C1 segment of cervical spinal cord (tissue), 14 donors: ENCODE results near the gene FXYD6.
A peak's percentile ranks its signal among the peaks of the same experiment; 100 is the strongest.
"Not testable (repeated sequence)": the region's sequence is repeated elsewhere in the genome, so short reads cannot be mapped to it uniquely, and the experiment has no call there.

ENCODE experiments used
- DNase-seq, 14 donors: peaks; one replicate each; lab custom pipeline; 2025; lab: John Stamatoyannopoulos, UW

The FXYD6 gene

DNA sequence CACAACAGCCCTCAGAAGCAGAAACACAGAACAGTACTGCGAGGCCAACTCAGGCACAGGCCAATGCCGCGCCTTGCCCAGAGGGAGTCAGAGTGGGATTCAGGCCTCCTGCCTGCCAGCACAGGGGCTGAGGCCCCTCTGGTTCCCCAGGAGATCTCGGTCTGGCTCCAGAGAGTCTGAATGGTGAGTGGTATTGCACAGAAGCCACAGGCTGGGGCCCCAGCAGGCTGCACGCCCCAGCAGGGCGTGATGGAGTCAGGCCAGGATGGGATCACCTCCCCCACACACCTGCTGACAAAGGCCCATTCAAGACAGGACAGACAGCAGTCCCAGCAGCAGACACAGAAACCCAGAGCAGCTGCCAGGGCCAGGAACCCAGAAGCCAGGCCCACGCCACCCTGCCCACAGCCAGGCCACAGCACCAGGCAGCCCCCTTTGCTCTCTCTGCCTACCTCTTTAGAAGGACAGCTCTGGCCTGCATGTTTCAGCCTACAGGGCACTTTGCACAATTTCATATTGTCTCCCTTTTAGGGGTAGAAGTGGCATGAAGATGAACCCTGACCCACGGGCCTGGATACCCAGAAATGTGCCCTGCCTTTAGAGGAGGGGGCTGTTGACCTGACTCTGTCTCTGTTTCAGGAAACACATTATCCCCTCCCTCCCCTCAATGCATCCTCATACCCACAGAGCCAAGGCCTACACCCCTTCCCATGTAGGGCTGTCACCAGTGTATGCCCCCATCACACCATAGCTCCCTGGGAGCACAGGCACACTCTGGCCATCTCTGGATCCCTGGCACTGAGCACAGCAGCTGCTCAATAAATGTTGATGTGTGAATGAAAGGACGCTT lies 6.1 kb downstream of the FXYD6 start:
- peak in 7 of 14 donors; percentile 26 to 62 (median 45) for DNase-seq

GRCh38 chr11:117869604-117870003 lies 6.9 kb downstream of the FXYD6 start:
- no peak for DNase-seq

DNA sequence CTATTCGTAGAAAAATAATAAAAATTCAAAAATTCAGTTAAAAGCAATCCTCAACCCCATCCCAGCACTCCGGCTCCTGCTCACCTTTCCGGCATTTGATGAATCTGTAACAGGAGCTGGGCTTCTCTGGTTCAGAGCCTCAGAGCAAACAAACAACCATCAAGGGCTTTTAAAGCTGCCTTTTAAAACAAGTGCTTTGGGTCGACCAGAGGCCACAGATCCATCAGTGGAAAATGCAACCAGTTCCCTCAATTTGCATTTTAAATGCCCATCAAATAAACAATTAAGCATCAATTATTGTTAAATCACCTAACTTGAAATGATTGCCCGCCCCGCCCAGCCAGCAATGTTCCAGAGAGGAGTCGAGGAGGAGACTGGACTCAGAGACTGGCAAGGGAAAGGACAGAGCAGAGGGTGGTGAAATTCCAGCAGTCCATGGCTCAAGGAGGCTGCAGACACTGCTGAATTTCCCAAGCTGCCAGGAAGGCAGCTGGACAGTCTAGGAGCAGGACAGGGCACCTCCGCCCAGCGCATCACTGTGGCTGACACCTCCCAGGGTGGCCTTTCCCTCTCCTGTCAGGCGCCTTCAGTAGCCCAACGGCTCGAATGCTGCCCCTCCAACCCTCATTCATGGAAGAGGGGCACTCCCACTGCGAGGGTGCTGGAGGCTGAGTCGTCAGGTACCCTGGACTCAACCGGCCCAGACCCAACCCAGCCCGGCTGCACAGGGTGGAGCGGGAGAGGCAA lies 7.5 kb downstream of the FXYD6 start:
- no peak for DNase-seq

DNA sequence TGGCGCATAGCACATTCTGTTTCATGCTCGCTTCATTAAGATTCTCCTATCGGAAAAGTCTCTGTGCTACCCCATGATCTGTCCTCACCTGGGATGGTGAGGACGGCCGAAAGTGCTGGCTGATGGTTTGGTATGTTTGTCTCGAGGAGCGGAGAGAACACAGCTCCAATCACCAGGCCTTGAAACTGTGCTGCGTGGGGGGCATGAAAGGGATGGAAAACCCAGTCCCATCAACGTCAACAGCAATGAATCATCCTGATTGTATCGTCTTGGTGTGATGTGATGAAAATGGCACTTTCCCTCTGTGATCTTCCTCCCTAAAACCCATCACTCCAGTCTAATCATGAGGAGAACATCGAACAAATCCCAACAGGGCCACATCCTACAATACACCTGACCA lies 8.4 kb downstream of the FXYD6 start:
- DNase-seq, result no peak

- peak in 8 of 14 donors; percentile 27 to 63 (median 38) for DNase-seq
Measured at GRCh38 chr11:117866526-117866925, 9.9 kb downstream of the FXYD6 start.

- DNase-seq, result not testable (repeated sequence)
Measured at GRCh38 chr11:117865546-117865945, 10.9 kb downstream of the FXYD6 start.

DNA sequence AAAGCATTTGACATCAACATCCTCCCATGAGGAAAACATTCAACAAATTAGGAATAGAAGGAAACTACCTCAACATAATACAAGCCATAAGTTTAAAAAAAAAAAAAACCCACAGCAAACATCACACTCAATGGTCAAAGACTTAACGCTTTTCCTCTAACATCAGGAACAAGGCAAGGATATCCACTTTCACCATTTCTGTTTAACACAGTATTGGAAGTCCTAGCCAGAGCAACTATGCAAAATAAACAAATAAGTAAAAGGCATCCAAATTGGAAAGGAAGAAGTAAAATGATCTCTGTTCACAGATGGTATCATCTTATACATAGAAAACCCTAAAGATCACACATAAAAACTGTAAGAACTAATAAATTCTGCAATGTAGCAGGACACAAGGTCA lies 13.1 kb downstream of the FXYD6 start:
- no peak for DNase-seq

- no peak for DNase-seq
Measured at GRCh38 chr11:117862753-117863152, 13.7 kb downstream of the FXYD6 start.

- DNase-seq, result no peak
Measured at GRCh38 chr11:117862019-117862725, 14.3 kb downstream of the FXYD6 start.

DNA sequence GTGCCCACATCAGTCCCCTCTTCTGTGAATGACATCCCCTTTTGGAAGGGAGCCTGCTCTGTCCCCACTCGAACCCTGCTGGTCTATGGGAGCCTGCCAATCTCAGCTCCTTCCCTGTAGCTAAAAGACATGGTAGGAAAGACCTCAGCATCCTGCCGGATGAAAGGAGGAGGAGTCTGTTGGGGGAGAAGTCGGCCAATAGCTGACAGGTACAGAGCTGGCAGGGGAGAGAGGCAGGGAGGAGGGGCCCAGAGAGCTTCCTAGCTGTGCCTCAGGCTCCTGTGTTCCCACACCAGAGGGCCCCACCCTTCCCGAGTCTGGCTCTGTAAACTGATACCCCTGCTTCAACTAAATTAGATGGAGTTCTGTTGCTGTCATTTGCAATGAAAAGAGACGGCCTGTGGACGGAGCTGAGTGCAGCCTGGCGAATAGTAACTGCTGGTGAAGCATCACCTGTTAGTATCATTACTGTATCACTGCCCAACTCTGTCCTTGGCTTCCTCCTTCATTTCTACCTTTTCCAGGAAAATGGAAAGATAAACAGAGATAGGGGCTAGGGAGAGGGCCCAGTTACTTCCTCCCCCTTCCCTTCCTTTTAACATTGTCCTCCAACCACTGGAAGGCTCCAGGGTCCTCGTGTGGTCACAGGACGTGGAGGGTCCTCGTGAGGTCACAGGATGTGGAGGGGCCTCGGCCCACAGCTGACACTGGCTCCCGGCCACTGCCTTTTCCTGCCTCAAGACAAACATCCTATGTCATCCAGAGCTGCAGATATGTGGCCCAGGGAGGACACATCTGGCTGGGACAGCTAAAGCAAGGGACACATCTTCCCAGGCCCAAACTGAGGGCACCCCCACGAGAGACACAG lies 15.1 kb downstream of the FXYD6 start:
- peak in 1 of 14 donors; percentile 74 for DNase-seq

DNA sequence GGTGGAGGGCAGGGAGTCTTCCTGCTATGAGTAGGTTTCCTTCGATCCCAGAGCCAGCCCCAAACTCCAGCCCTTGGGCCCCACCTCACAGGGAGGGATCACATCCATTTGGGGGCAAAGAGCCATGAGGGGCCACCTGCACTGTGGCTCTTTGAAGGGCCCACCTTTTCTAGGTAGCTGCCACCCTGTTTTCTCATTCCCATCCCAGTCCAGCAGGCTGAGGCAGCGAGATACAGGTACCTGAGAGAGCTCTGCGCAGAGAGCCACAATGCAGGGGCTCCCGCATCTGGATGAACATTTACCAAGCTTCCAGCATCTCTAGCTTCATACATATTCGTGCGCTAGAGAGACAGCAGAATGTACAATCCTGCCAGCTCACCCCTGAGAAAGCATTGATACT lies 16.3 kb downstream of the FXYD6 start:
- no peak for DNase-seq

DNA sequence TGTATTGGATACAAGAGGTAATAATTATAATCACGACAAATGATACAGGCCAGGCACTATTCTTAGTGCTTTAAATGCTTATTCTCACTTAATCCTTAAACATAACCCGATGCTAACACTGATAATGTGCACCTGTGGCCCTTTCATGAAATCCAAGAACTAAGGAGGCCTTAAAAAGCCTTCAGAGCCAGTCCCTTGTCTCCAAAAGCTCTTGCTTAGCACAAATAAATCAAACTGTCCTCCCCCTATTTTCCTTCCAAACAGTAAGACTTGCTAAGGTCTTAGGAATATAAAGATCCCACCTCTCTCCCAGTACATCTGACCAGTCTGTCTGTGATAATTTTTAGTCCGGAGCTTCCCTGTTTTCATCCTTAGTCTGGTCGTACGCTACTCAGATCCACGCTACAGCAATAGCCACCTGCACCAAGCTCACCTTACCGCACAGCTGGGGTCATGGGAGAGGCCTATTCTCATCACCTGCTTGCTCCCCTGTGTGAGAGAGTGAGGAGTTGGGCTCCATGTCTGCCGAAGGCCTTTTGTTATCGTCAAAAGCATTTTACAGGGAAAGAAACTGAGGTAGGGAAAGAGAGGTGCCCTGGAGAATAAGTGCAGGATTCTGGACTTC lies 16.9 kb downstream of the FXYD6 start:
- no peak for DNase-seq

DNA sequence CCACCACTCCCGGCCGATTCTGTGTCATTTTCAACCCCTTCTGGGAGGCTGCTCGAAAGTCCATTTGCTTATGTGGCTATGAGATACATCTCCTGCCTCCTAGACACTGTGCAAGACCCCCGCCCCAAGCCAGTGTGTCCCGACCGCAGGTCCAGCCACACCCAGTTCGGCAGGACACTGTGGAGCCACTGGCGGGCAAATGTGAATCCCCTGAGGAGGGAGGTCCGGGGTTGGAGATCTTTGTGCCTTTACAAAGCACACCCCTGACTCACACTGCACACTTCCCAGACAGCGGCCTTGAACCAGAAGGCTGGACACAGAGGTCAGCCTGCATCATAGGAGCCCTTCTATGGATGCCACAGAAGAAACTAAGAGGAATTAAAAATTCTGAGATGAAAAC lies 17.4 kb downstream of the FXYD6 start:
- no peak for DNase-seq

- no peak for DNase-seq
Measured at GRCh38 chr11:117857734-117858414, 18.6 kb downstream of the FXYD6 start.

DNA sequence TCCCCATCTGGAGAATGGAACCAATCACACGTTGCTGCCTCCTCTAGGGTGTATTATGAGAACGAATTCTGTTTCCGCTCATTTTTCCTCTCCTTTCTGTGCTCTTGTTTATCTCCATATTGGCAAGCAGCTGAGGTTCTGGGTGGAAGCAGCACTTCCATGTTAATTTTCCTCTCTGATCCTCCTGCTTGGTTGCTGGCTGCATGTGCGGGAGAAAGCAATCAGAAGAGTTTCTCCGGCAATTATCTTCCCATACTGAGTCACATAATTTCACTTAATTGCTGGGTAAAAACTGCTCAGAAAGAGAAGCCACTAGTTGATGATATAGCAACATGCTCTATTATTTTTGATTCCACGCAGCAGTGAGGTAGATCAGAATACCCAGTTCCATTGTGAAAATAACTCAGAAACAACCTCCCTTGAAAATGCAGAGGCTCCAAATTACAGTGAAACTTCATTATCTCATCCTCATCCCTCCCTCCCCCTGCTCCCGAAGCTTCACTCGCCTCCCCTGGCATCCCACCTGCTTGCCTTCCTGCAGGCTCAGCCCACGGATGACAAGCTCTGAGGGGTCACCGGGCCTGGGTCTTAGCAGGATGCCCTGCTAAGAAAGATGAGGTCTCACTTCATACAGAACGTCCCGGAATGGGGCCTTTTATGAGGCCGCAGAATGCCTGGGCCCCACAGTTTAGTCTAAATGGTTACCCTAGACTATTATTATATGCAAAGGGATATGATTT lies 20.4 kb downstream of the FXYD6 start:
- DNase-seq, result no peak

- DNase-seq, result no peak
Measured at GRCh38 chr11:117855186-117855845, 21.1 kb downstream of the FXYD6 start.

DNA sequence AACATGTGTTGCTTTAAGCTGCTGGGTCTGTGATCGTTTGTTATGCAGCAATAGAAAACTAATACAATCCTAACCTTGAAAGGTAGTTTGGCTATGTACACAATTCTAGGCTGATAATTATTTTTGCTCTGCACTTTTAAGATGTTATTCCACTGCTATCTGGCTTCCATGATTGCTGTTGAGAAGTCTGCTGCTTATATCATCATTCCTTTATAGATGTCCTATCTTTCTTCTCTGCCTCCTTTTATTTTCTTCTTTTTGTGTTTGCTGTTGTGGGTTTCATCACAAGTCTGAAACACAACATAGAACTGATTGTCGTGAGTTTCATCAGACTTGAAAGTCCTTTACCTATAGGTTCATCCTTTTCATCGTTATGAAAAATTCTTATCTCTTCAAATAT lies 24.1 kb downstream of the FXYD6 start:
- no peak for DNase-seq

GRCh38 chr11:117851852-117852251 lies 24.6 kb downstream of the FXYD6 start:
- DNase-seq, result no peak

GRCh38 chr11:117851106-117851505 lies 25.4 kb downstream of the FXYD6 start:
- DNase-seq, result peak in 1 of 14 donors; percentile 12
